WI38 (cell line): Measurements from ENCODE around the gene RRAD.

ENCODE experiments used
- H3K4me3 ChIP-seq: 2 replicates; pipeline ENCODE4 v1.5.1; 2011; ENCODE audit warnings: low read depth, mild to moderate bottlenecking, control low read depth, low read length
- CTCF ChIP-seq: IDR thresholded peaks from 2 replicates; pipeline ENCODE4 v1.5.1; 2012; ENCODE audit warnings: low read depth, mild to moderate bottlenecking, control low read depth, low read length

RRAD gene

GRCh38 chr16:66905633-66906539, 19.4 kb downstream of the RRAD start:
- H3K4me3 ChIP-seq: no peak overlapping the region
- no peak for TF ChIP-seq CTCF

GRCh38 chr16:66904846-66905632, 20.3 kb downstream of the RRAD start:
- no peak for TF ChIP-seq CTCF
- H3K4me3 ChIP-seq: peak overlapping the region; percentile 32

GRCh38 chr16:66904428-66904845, 20.9 kb downstream of the RRAD start:
- no peak for TF ChIP-seq CTCF
- H3K4me3 ChIP-seq: no peak overlapping the region

GRCh38 chr16:66903544-66904427, 21.5 kb downstream of the RRAD start:
- no peak for TF ChIP-seq CTCF
- no peak overlapping the region for H3K4me3 ChIP-seq

- TF ChIP-seq CTCF: no peak
- no peak overlapping the region for H3K4me3 ChIP-seq
Observed at GRCh38 chr16:66902648-66903543, 22.4 kb downstream of the RRAD start.

GRCh38 chr16:66901626-66902025, 23.7 kb downstream of the RRAD start:
- TF ChIP-seq CTCF: no peak
- no peak overlapping the region for H3K4me3 ChIP-seq
